Measurements from ENCODE around the gene RASAL3. TPM values are rescaled to one million over a fixed set of nuclear protein-coding genes. Genes with fewer than 3 reads are reported as not detected.
"Not testable (repeated sequence)": the region's sequence is repeated elsewhere in the genome, so short reads cannot be mapped to it uniquely, and the experiment has no call there.

The RASAL3 gene
- total RNA-seq, 1 donor from 2014 or later = 2.3 TPM

DNA sequence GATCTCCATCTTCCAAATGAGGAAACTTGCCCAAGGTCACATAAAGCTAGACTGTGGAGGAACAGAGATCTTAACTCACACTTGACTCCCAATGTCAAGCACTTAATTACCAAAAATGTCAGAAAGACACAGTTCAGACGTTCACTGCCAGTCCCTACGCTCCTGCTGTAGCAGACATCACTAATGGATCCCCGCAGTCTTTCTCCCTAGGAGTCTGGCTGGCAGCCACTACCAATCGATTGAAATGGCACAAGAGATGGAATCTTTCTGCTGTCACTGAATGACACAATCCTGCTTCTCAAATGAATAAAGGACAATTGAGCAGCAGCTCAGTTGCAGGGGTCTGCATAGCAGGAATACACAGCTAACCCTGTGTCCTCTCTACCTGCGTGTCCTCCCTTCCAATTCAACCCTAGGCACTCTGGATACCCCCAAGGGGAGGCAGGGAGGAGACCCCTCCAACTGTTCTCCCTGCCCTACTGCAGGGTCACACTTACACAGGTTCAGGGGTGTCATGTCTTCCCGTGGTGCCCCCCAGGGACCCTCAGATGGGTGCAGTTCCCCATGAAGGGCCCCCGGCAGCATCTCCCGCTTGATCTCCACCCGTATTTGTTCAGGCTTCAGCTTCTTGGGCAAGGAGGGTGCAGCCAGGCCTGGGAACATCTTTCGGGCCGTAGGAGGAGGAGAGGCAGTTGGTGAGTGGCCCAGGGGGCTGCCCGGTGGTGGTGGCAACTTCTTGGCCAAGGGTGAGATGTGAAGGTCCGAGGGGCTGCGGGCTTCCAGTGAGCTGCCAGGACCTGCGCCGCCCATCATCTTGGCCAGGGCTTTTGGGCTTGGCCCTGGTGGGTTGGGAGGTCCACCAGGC is 37.6 kb downstream of the RASAL3 start:
- ATAC-seq = no peak
- intact Hi-C loops (cut with DNase I) = no loop called here
- peak; percentile 15 for DNase-seq (ENCODE audit: missing footprints)

GRCh38 chr19:15425321-15425950 is 38.9 kb downstream of the RASAL3 start:
- DNase-seq (ENCODE audit: missing footprints) (no peak), ATAC-seq (no peak)
- intact Hi-C loops (cut with DNase I) = no loop called here

DNA sequence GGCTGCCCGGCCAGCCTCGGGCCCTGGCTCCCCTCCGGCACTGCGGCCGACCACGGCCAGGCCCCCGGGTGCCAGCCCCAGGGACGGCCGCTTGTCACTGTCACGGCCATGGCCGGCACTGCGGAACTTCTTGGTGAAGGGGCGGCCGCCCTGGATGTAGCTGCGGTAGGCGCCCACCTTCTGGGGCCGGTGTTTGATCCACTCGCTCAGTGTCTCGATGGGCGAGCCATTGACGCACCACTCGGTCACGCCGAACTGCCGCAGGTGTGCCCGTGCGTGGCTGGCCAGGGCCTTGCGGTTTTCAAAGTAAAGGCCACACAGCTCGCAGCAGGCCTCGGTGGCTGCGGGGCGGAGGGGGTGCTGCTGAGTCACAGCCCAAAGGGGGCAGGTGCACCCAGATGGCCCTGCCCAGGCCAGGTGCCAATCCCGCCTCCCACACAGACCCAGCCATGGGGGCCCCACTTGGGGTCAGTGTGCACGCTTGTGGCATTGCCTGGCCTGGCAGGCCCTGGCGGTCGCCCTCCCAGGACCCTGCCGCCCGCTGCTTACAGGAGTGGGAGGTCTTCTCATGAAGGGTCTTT is 39.6 kb downstream of the RASAL3 start:
- ATAC-seq (no peak), DNase-seq (ENCODE audit: missing footprints) (peak; percentile 50)
- intact Hi-C loops (cut with DNase I) = no loop called here

DNA sequence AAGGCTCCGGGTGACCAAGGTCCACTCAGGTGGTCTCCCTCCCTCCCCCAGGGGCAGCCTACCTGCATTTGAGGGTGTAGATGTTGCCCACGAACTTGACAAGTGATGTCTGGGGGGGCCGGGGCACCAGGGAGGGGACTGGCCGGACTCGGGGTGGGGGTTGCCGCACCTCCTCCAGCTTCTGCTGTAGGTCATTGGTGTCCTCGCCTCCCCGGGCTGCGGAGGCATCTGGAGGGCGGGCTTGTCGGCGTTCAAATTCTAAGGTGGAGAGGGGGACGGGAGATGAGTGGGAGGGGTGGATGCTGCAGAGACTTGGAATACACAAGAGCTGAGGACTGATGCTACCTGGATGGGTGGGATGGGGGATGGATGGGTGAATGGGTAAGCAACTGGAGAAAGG is 40.2 kb downstream of the RASAL3 start:
- peak; percentile 53 for DNase-seq (ENCODE audit: missing footprints)
- no peak for ATAC-seq
- intact Hi-C loops (cut with DNase I) = no loop called here

- DNase-seq (ENCODE audit: missing footprints) (no peak), ATAC-seq (no peak)
- intact Hi-C loops (cut with DNase I) = no loop called here
Observed at GRCh38 chr19:15423130-15423529, 41.2 kb downstream of the RASAL3 start.

- ATAC-seq (no peak), DNase-seq (ENCODE audit: missing footprints) (peak; percentile 39)
- intact Hi-C loops (cut with DNase I) = no loop called here
Observed at GRCh38 chr19:15422296-15423075, 41.9 kb downstream of the RASAL3 start.

DNA sequence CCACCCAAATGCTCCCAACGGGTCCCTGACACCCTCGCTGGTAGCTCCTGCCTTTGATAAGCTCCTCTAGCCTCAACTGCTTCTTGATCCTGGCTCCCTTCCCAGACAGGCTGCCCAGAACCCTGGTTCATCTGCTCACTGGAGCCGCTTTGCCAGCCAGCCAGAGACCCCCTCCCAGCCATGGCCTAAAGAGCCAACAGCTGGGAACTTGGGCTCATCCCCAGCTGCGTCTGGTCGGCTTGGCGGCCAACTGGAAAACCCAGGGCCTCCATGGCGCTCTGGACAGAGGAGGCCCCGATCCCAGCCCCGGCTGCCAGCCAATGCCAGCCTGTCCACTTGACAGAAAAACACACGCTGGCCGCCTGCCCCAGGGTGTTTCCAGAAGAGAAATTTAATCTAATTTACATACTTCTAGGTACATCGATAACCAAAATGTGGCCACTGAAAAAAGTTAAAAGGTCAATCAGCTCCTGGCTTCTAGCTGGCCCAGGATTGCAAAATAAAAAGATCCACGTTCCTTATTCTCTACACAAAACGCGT is 42.6 kb downstream of the RASAL3 start:
- no peak for ATAC-seq
- peak; percentile 76 for DNase-seq (ENCODE audit: missing footprints)
- intact Hi-C loops (cut with DNase I) = no loop called here

GRCh38 chr19:15421136-15421695 is 43.1 kb downstream of the RASAL3 start:
- no peak for DNase-seq (ENCODE audit: missing footprints)
- intact Hi-C loops (cut with DNase I) = no loop called here
- no peak for ATAC-seq

- intact Hi-C loops (cut with DNase I) = loop anchor here (1.0 to 5.0 kb wide), 3 partner anchors 13 to 137 kb away; no protein-coding TSS in a partner anchor
- ATAC-seq (no peak), DNase-seq (ENCODE audit: missing footprints) (peak; percentile 15)
Observed at GRCh38 chr19:15419413-15420025, 44.8 kb downstream of the RASAL3 start.

GRCh38 chr19:15418579-15419412 is 45.5 kb downstream of the RASAL3 start, which contains the start of gene AKAP8L:
TSS of gene AKAP8L (minus strand) at chr19:15418988. CDS start at chr19:15418923, 65 bp downstream.
- ATAC-seq (peak; percentile 98), DNase-seq (ENCODE audit: missing footprints) (peak; percentile 99)
- intact Hi-C loops (cut with DNase I) = loop anchor here (1.0 to 5.0 kb wide), 3 partner anchors 14 to 138 kb away; no protein-coding TSS in a partner anchor

GRCh38 chr19:15418231-15418578 is 46.1 kb downstream of the RASAL3 start:
- DNase-seq (ENCODE audit: missing footprints) = peak; percentile 64
- intact Hi-C loops (cut with DNase I) = loop anchor here (5.0 kb wide), 1 partner anchor 36 kb away; no protein-coding TSS in a partner anchor

DNA sequence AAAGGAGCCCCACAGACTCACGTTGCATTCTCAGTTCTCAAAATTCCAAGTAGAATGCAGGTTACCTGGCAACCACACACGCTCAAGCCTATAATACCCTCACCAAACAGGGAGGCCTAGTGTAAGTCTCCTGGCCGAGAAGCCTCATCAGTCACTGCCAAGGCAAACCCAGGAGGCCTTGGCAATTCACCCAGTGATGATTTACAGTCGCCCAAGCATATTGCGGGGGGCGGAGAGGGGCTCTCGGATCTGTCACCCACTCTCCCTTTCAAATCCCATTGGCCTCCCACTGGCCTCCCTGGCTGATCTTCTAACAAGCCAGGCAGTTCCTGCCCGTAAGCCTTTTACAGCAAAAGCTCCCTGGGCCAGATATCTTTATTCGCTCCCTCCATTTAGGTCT is 46.6 kb downstream of the RASAL3 start:
- DNase-seq (ENCODE audit: missing footprints) = no peak
- no peak for ATAC-seq
- intact Hi-C loops (cut with DNase I) = loop anchor here (5.0 kb wide), 1 partner anchor 35 kb away; no protein-coding TSS in a partner anchor

More at GRCh38 chr19:15418231-15418578, 46.1 kb downstream of the RASAL3 start:
- ATAC-seq = no peak

DNA sequence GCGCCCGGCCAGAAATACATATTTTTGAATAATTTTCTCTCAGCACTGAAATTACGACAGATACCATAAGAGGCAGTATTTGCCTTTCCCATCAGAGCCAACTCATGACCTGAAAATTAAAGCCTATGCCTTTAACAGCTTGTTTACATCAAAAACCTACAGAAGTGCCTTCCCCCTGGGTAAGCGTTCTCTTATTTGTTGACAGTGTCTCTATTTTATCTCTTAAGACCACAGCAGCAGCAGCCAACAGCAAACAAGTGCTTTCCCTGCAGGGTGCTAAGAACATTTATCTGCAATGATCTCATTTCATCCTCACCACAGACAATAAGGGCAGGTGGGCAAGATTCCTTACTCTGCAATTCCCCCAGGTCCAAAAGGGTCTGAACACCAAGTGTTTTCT is 51.5 kb downstream of the RASAL3 start:
- no peak for ATAC-seq
- DNase-seq (ENCODE audit: missing footprints) = no peak
- intact Hi-C loops (cut with DNase I) = no loop called here

- DNase-seq (ENCODE audit: missing footprints) = peak; percentile 32
- ATAC-seq; intact Hi-C loops (cut with DNase I): not testable (repeated sequence)
Observed at GRCh38 chr19:15411351-15411750, 53.0 kb downstream of the RASAL3 start.

DNA sequence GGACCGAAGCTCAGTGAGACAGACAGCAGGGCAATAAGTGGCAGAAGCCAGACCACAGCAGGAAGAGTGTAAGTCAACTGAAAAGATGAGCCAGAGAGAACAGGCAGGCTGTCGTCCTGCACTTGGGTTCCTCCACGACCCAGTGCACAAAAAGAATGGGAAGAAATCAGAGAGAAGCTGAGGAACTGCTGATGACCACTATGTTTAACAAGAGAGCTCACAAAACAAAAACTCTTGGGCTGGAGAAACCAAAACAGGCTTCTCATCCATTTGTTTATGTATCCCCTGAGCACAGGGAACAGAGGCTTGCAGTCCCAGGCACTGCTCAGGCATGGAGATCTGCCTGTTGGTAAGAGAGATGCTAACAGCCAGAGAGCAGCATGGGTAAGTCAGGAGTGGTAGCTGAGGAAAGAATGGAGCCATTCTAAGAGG is 59.5 kb downstream of the RASAL3 start:
- intact Hi-C loops (cut with DNase I) = no loop called here
- ATAC-seq (no peak), DNase-seq (ENCODE audit: missing footprints) (no peak)

DNA sequence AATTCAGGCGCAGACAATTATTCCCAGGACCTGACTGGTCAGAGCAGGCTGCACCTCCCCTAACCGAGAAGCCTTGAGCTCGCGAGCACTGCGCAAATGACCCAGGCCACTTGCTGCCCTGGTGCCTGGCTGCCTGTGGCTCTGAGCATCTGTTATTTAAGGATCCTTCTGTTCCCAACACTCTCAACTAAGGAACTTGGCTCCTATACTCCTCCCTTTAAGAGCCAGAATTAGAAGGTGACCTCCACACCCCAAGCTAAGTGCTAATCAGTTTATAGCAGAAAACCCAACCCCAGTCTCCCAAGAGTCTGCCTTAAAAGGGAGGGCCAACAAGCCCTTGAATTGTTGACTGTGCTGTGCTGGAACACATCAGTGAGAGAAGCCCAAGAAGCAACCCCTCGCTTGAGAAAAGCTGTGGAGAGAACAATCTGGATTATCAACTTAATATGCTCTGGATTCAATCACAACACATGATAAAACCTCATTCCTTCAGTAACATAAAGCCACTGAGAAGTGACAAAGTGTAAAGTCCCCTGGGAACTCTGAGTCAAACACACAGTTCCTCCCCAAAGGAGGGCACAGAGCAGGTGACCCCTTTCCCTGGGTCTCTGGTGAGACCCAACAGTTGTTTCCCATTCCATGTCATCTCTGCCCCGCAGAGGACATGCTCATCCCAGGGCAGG is 60.1 kb downstream of the RASAL3 start:
- intact Hi-C loops (cut with DNase I) = no loop called here
- ATAC-seq (peak; percentile 59), DNase-seq (ENCODE audit: missing footprints) (no peak)
